Stimulated activated effector memory CD8-positive, alpha-beta T cell treated with anti-CD3 and anti-CD28 coated beads, Interleukin-12 subunit alpha, Interleukin-12 subunit beta, amount 100 ng/mL, for 72 hours (primary cell): ENCODE data around the gene NME1.
"Not testable (repeated sequence)": the region's sequence is repeated elsewhere in the genome, so short reads cannot be mapped to it uniquely, and the experiment has no call there.

Experiments used
- ATAC-seq: fragments of 150-1000 bp; cut with Tn5 transposase; 2 replicates; pipeline ENCODE4 v1.10.0; 2021
- DNase-seq, 2 donors: peaks; one replicate each; pipeline ENCODE4 v3.0.0; 2021 to 2022; ENCODE audit warnings: low spot score in 2 of 2
- H3K27ac Mint-ChIP-seq: one replicate; pipeline ENCODE4 v1.8.0; 2022; ENCODE audit warnings: mild to moderate bottlenecking, mixed read lengths
- H3K36me3 Mint-ChIP-seq: one replicate; pipeline ENCODE4 v1.8.0; 2022; ENCODE audit warnings: mild to moderate bottlenecking, mixed read lengths
- H3K4me1 Mint-ChIP-seq: one replicate; pipeline ENCODE4 v1.8.0; 2022; ENCODE audit warnings: mixed read lengths
- H3K4me3 Mint-ChIP-seq: one replicate; pipeline ENCODE4 v1.8.0; 2022; ENCODE audit warnings: mild to moderate bottlenecking, mixed read lengths
- H3K9me3 Mint-ChIP-seq: one replicate; pipeline ENCODE4 v1.8.0; 2022; ENCODE audit warnings: mixed read lengths

The NME1 gene

DNA sequence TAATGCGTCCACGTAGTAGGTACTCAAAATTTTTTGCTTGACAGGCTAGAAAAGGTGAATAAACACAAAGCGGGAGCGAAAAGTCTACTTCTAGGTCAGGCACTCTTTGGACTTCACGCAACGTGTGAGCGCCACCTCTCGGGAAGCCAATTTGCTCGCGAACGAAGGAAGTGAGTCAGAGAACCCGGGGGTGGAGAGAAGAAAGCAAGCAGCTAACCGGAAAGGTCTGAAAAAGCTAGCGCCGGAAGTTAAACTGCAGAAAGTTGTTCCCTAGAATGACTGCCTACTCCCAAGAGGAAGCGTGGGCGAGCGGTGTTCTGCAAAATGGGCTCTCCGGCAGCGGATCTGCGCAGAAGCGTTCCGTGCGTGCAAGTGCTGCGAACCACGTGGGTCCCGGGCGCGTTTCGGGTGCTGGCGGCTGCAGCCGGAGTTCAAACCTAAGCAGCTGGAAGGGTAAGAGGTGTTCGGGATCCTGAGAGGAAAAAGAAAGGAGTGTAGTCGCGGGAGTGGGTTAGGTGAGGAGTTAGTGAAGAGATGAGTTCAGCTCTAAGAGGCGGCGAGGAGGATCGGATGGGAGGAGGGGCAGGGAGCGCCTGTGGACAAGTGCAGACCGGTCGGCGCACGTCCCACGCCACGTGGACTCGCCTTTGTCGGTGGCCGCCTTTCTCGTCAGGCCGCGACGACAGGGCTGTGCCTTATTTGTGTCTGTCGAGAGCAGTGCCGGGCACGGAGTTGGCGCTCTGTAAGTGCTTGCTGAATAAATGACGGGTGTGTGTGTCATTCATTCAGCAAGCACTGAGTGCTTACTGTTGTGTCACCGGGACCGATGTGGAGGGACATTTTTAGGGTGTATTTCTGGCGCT, at the start of gene NME1:
TSS of gene NME1 (plus strand) at position 350 of the 863 bp plus-strand sequence. CDS start 2,096 bp downstream, outside the sequence.
- DNase-seq, result peak; percentile 100
- peaks cover 40% of the 10 kb centered on the region for H3K36me3 Mint-ChIP-seq
- no peak within 1 kb of the TSS for H3K4me3 Mint-ChIP-seq
- H3K9me3 Mint-ChIP-seq, result no peaks in the 10 kb centered on the region
- H3K27ac Mint-ChIP-seq, result no peak within 1 kb of the TSS
- peaks cover 6% of the 10 kb centered on the region for H3K4me1 Mint-ChIP-seq
- ATAC-seq, result peak; percentile 94

- ATAC-seq (no peak), DNase-seq (no peak)
- H3K9me3 Mint-ChIP-seq, result no peaks in the 10 kb centered on the region
- H3K4me1 Mint-ChIP-seq, result peaks cover 14% of the 10 kb centered on the region
- H3K36me3 Mint-ChIP-seq, result peaks cover 33% of the 10 kb centered on the region
- H3K4me3 Mint-ChIP-seq, result no peak overlapping the region
- H3K27ac Mint-ChIP-seq, result no peak overlapping the region
These were observed 45.6 kb upstream of the NME1 start for GRCh38 chr17:51107778-51108177.

DNA sequence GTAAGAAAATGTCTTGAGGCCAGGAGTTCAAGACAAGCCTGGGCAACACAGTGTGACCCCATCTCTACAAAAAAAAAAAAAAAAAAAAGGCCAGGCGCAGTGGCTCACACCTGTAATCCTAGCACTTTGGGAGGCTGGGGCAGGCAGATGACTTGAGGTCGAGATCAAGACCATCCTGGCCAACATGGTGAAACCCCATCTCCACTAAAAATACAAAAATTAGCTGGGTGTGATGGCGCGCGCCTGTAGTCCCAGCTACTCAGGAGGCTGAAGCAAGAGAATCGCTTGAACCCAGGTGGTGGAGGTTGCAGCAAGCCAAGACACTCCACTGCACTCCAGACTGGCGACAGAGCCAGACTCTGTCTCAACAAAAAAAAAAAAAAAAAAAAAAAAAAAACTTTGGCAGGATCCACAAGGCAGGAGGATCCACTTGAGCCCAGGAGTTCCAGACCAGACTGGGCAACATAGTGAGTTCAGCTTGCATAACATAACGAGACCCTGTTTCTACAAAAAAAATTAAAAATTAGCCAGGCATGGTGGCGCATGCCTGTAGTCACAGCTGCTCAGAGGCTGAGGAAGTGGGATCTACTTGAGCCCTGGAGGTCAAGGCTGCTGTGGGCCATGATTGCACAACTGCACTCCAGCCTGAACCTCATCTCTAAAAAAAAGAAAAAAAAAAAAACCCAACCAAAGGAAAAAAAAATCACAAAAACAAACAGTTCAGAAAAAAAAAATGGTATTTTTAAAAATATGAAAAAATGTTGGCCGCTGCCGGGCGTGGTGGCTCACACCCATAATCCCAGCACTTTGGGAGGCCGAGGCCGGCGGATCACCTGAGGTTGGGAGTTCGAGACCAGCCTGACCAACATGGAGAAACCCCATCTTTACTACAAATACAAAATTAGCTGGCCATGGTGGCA, 40.8 kb upstream of the NME1 start:
- not testable (repeated sequence) for DNase-seq, ATAC-seq, H3K4me3 Mint-ChIP-seq, H3K9me3 Mint-ChIP-seq, H3K27ac Mint-ChIP-seq
- Mint-ChIP-seq H3K4me1 (peaks cover 21% of the 10 kb centered on the region), H3K36me3 (peaks cover 38% of the 10 kb centered on the region)

- Mint-ChIP-seq H3K36me3 (peaks cover 28% of the 10 kb centered on the region), H3K9me3 (no peaks in the 10 kb centered on the region), H3K27ac (no peak overlapping the region), H3K4me1 (peaks cover 42% of the 10 kb centered on the region), H3K4me3 (no peak overlapping the region)
- DNase-seq, result no peak
- no peak for ATAC-seq
These were observed 38.2 kb upstream of the NME1 start for GRCh38 chr17:51115179-51115578.

DNA sequence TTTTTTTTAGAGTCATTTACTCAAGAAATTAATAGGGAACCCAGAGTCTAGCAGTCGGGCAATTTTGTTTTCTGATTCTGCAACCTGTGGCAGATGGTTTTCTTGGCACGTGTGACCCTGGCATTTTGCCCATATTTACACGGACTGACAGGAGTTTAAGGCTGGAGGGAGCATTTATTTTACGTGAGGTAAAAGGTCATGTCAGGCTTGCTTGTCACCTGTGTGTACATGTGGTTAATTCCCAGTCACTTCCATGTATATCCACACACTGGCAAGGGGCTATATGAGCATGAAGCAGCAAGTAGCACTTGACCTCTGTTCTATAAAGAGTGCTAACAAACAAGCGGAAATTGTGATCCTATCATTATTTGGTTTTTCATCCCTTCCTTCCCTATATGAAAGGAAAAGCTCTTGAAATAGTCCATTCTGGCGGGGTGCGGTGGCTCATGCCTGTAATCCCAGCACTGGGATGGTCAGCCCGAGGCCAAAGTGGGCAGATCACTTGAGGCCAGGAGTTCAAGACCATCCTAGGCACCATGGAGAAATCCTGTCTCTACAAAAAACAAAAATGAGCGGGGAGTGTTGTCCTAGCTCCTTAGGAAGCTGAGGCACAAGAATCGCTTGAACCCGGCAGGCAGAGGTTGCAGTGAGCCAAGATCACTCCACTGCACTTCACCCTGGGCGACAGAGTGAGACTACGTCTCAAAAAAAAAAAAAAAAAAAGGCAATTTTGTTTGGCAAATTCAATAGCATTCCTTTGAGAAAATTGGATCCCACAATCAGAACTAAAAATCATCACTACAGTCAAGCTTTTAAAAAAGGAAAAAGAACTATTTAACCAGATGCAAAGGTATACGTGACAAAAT, 34.8 kb upstream of the NME1 start:
- Mint-ChIP-seq H3K36me3 (peaks cover 37% of the 10 kb centered on the region), H3K27ac (peak overlapping the region; percentile 97), H3K9me3 (no peaks in the 10 kb centered on the region), H3K4me1 (peaks cover 59% of the 10 kb centered on the region), H3K4me3 (peak overlapping the region; percentile 91)
- ATAC-seq, result no peak
- DNase-seq, result no peak

DNA sequence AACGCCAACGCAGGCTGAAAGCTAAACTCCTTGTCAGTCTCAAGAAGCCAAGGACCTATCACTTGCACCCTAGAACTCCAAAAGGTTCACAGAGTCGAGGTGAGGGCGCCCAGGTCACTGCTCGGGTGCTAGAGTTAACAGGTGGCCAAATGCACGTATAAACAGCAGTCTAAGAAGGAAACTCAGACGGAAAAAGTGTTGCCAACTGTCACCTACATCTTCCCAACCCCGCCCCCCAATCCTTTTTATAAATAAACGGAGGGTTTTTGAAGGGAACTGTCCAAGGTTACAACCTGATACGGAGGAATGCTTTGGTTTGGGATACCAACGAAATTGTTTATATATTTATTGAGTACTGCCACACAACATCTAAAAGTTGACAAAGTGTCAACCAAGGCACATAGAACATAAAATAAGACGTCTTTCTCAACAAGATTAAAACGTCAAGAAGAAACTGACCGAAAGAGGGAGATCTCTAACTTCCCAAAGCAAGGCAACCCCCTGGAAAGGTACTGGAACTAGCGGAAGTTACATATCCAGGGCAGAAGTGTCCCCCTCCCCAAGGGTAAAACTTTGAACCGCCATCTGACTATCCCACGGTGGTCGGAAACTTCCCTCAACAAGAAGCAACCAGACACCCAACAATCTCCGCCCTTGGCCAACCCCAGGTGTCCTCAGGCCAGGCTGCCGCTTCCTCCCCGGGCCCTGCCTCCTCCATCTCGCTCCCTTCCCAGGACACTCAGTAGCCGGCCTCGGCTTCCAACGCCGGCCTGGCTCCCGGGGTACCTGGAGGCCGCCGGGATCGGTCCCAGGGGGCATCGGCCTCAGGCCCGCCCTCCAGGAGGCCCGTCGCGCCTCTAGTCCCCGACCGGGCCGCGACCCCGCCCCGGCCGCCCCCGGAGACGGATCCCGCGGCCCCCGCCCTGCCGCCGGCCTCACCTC, 33.7 kb upstream of the NME1 start:
- Mint-ChIP-seq H3K4me1 (peaks cover 59% of the 10 kb centered on the region), H3K9me3 (no peaks in the 10 kb centered on the region), H3K36me3 (peaks cover 36% of the 10 kb centered on the region), H3K27ac (peak overlapping the region; percentile 97), H3K4me3 (peak overlapping the region; percentile 91)
- DNase-seq, result peak; percentile 37 to 81
- ATAC-seq, result peak; percentile 33

- H3K9me3 Mint-ChIP-seq, result no peaks in the 10 kb centered on the region
- peak overlapping the region; percentile 97 for H3K27ac Mint-ChIP-seq
- peaks cover 29% of the 10 kb centered on the region for H3K36me3 Mint-ChIP-seq
- DNase-seq, result no peak
- H3K4me3 Mint-ChIP-seq, result peak overlapping the region; percentile 91
- H3K4me1 Mint-ChIP-seq, result peaks cover 53% of the 10 kb centered on the region
- peak; percentile 76 for ATAC-seq
These were observed 33.0 kb upstream of the NME1 start for GRCh38 chr17:51120357-51120738.

- Mint-ChIP-seq H3K27ac (peak within 1 kb of the TSS; percentile 97), H3K4me3 (peak within 1 kb of the TSS; percentile 91), H3K9me3 (no peaks in the 10 kb centered on the region)
These were observed 32.4 kb upstream of the NME1 start, which contains the start of gene SPAG9 for GRCh38 chr17:51120739-51121619. SPAG9 (minus strand) TSS chr17:51120868; CDS start chr17:51120656, 212 bp downstream.

DNA sequence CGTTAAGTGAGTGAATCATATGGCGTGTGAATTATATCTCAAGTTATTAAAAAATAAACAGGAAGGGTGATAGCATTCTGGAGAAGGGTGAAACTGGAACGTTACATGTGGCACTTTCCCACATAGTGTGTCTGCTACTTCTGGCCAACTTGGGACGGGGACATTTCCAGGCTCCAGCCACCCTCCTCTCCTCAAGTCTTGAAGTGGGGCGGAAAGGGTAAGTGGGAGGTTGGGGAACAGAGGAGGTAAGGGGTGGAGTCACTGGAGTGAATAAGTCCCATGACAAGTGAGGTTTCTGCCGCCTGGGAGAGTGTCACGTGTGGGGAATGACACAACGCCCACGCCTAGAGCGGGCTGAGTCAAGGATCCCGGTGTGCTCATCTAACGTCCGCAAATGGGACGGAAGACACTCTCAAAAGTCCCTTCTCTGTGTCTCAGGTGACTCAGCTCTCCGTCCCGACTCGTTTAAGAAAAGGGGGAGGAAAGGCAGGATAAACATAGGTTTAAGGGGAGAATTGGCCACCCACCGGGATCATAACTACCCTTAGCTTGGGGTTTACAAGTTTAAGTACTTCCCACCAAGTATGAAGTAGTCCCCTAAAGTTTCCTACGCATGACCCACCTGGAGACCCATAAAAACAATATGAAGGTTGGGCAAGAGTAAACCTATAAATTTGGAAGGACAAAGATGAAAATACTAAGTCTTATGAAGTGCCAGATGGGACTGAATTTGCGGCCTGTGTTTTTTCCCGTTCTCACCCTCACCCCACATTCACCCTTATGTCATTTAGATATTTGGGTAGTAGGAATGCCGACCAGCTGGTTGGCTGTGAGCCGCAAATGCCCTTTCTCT, 31.5 kb upstream of the NME1 start:
- peaks cover 27% of the 10 kb centered on the region for H3K36me3 Mint-ChIP-seq
- ATAC-seq, result peak; percentile 72
- peak overlapping the region; percentile 97 for H3K27ac Mint-ChIP-seq
- peak overlapping the region; percentile 91 for H3K4me3 Mint-ChIP-seq
- H3K4me1 Mint-ChIP-seq, result peaks cover 45% of the 10 kb centered on the region
- H3K9me3 Mint-ChIP-seq, result no peaks in the 10 kb centered on the region
- peak; percentile 66 to 90 for DNase-seq

More at GRCh38 chr17:51120739-51121619, 32.4 kb upstream of the NME1 start, which contains the start of gene SPAG9:
- H3K4me1 Mint-ChIP-seq, result peaks cover 51% of the 10 kb centered on the region
- peaks cover 27% of the 10 kb centered on the region for H3K36me3 Mint-ChIP-seq
- peak; percentile 83 for ATAC-seq
- DNase-seq, result peak; percentile 91 to 96

GRCh38 chr17:51122473-51123115, 30.8 kb upstream of the NME1 start:
- H3K4me3 Mint-ChIP-seq, result peak overlapping the region; percentile 91
- not testable (repeated sequence) for DNase-seq, ATAC-seq, H3K9me3 Mint-ChIP-seq
- H3K4me1 Mint-ChIP-seq, result peaks cover 38% of the 10 kb centered on the region
- H3K36me3 Mint-ChIP-seq, result peaks cover 22% of the 10 kb centered on the region
- peak overlapping the region; percentile 97 for H3K27ac Mint-ChIP-seq

GRCh38 chr17:51124640-51125503, 28.5 kb upstream of the NME1 start:
- no peaks in the 10 kb centered on the region for H3K9me3 Mint-ChIP-seq
- no peak overlapping the region for H3K27ac Mint-ChIP-seq
- no peak overlapping the region for H3K4me3 Mint-ChIP-seq
- peaks cover 17% of the 10 kb centered on the region for H3K4me1 Mint-ChIP-seq
- peaks cover 14% of the 10 kb centered on the region for H3K36me3 Mint-ChIP-seq
- DNase-seq (no peak), ATAC-seq (no peak)
